ENCODE measurements around the gene KMT2C. TPM values are rescaled to one million over a fixed set of nuclear protein-coding genes. Genes with fewer than 3 reads are reported as not detected.

KMT2C gene
- polyA plus RNA-seq, 1 donor from 2014 or later, result 29.8 TPM

GRCh38 chr7:152462995-152463708 lies 27.3 kb upstream of the KMT2C start:
- TF ChIP-seq RAD21 (conservative IDR thresholded peaks at IDR 0.05), result peak; percentile 65
- peak; percentile 92 for TF ChIP-seq REST (IDR thresholded peaks at IDR 0.05; ENCODE audit: borderline replicate concordance)
- TF ChIP-seq MXI1 (conservative IDR thresholded peaks at IDR 0.05; ENCODE audit: poor library complexity, severe bottlenecking), result peak; percentile 51
- peak; percentile 67 for TF ChIP-seq SMC3 (conservative IDR thresholded peaks at IDR 0.05; ENCODE audit: poor library complexity)
- TF ChIP-seq EP300 (conservative IDR thresholded peaks at IDR 0.05; ENCODE audit: poor library complexity, severe bottlenecking), result no peak
- peak; percentile 90 for TF ChIP-seq POLR2AphosphoS5 (IDR thresholded peaks at IDR 0.05)
- no peak for TF ChIP-seq CTCF (IDR thresholded peaks at IDR 0.05; ENCODE audit: poor library complexity, severe bottlenecking)
- peak; percentile 97 for TF ChIP-seq TAF1 (IDR thresholded peaks at IDR 0.05; ENCODE audit: low read depth)
- Histone ChIP-seq H3K9ac (ENCODE audit: low read length) (peak overlapping the region; percentile 90), H3K27ac (ENCODE audit: low read length) (peak overlapping the region; percentile 96), H3K36me3 (ENCODE audit: insufficient read depth, low read length) (no peaks in the 10 kb centered on the region), H3K4me2 (ENCODE audit: low read length) (peak overlapping the region; percentile 99), H3K79me2 (replicated peaks; ENCODE audit: insufficient read depth, low read length) (peaks cover 5% of the 10 kb centered on the region), H3F3A (ENCODE audit: insufficient read depth, low read length, poor library complexity, severe bottlenecking) (no peaks in the 10 kb centered on the region), H3K27me3 (ENCODE audit: insufficient read depth, low read depth, low read length) (no peaks in the 10 kb centered on the region), H3K9me3 (ENCODE audit: low read length) (no peaks in the 10 kb centered on the region), H4K20me1 (ENCODE audit: insufficient read depth) (no peaks in the 10 kb centered on the region), H2AFZ (ENCODE audit: low read depth, low read length) (peak overlapping the region; percentile 81), H3K4me3 (ENCODE audit: low read length) (peak overlapping the region; percentile 70), H3K9me2 (ENCODE audit: insufficient read depth, low read length) (no peaks in the 10 kb centered on the region)

GRCh38 chr7:152459724-152460251 lies 24.0 kb upstream of the KMT2C start:
- no peaks in the 10 kb centered on the region for H3K9me2 ChIP-seq (ENCODE audit: insufficient read depth, low read length)
- no peaks in the 10 kb centered on the region for H3K79me2 ChIP-seq (replicated peaks; ENCODE audit: insufficient read depth, low read length)
- H4K20me1 ChIP-seq (ENCODE audit: insufficient read depth), result no peaks in the 10 kb centered on the region
- H3K27ac ChIP-seq (ENCODE audit: low read length), result no peak overlapping the region
- H3F3A ChIP-seq (ENCODE audit: insufficient read depth, low read length, poor library complexity, severe bottlenecking), result no peaks in the 10 kb centered on the region
- no peaks in the 10 kb centered on the region for H3K27me3 ChIP-seq (ENCODE audit: insufficient read depth, low read depth, low read length)
- H3K4me3 ChIP-seq (ENCODE audit: low read length), result no peak overlapping the region
- no peak overlapping the region for H3K9ac ChIP-seq (ENCODE audit: low read length)
- no peak overlapping the region for H2AFZ ChIP-seq (ENCODE audit: low read depth, low read length)
- no peak for TF ChIP-seq RAD21 (conservative IDR thresholded peaks at IDR 0.05)
- TF ChIP-seq MXI1 (conservative IDR thresholded peaks at IDR 0.05; ENCODE audit: poor library complexity, severe bottlenecking), result no peak
- no peak for TF ChIP-seq REST (IDR thresholded peaks at IDR 0.05; ENCODE audit: borderline replicate concordance)
- no peak for TF ChIP-seq EP300 (conservative IDR thresholded peaks at IDR 0.05; ENCODE audit: poor library complexity, severe bottlenecking)
- no peak for TF ChIP-seq TAF1 (IDR thresholded peaks at IDR 0.05; ENCODE audit: low read depth)
- TF ChIP-seq CTCF (IDR thresholded peaks at IDR 0.05; ENCODE audit: poor library complexity, severe bottlenecking), result no peak
- no peak for TF ChIP-seq EZH2 (IDR thresholded peaks at IDR 0.05; ENCODE audit: borderline replicate concordance, insufficient read depth, low read length, poor library complexity, severe bottlenecking)
- TF ChIP-seq SMC3 (conservative IDR thresholded peaks at IDR 0.05; ENCODE audit: poor library complexity), result no peak
- TF ChIP-seq POLR2AphosphoS5 (IDR thresholded peaks at IDR 0.05), result no peak
- H3K36me3 ChIP-seq (ENCODE audit: insufficient read depth, low read length), result no peaks in the 10 kb centered on the region
- no peaks in the 10 kb centered on the region for H3K9me3 ChIP-seq (ENCODE audit: low read length)
- no peak overlapping the region for H3K4me2 ChIP-seq (ENCODE audit: low read length)
